A549 (cell line): ENCODE results near the gene SYS1. TPM values are rescaled to one million over a fixed set of nuclear protein-coding genes. Genes with fewer than 3 reads are reported as not detected.

ENCODE experiments used
- ATAC-seq, 2 experiments: fragments of 200-7000 bp in 1 of 2; fragments of >200 bp in 1 of 2; cut with Nextera tagmentation in 1 of 2; cut with Tn5 transposase in 1 of 2; 3 replicates each; pipeline versions ENCODE4 v1.8.0 to v1.9.1; 2018 to 2020; ENCODE audit warnings: mild to moderate bottlenecking in 1 of 2, moderate library complexity in 1 of 2
- CTCF ChIA-PET: fragments of 300-600 bp; sonication (Branson Sonifier 250); formaldehyde crosslinking; extraction: SDS; loops from one replicate; lab custom pipeline; 2021; ENCODE audit warnings: antibody characterized with exemption, inconsistent platforms; lab: Yijun Ruan, JAX
- POLR2A ChIA-PET: fragments of 350-600 bp; formaldehyde crosslinking; extraction: SDS; loops from one replicate; lab custom pipeline; 2021; ENCODE audit warnings: antibody characterized with exemption, inconsistent platforms; lab: Yijun Ruan, JAX
- DNase-seq, 2 experiments: peaks; one replicate each; pipeline versions ENCODE4 v3.0.0 to v3.0.0-alpha.2; 2011 to 2016; ENCODE audit warnings: low read depth in 1 of 2, low spot score in 1 of 2
- FAIRE-seq: peaks from 2 replicates; lab custom pipeline; 2011; peaks lifted over from hg19 to GRCh38; lab: Jason Lieb, UNC
- H3K27ac ChIP-seq, 2 experiments: fragments of >200 bp; sonication (Bioruptor Twin); formaldehyde crosslinking; 3 replicates each; pipeline ENCODE4 v1.5.1; 2016 to 2017
- H3K4me1 ChIP-seq: fragments of >200 bp; sonication (Bioruptor Twin); formaldehyde crosslinking; 3 replicates; pipeline ENCODE4 v1.6.1; 2016
- H3K4me2 ChIP-seq: fragments of >200 bp; sonication (Bioruptor Twin); formaldehyde crosslinking; 3 replicates; pipeline ENCODE4 v1.6.1; 2016
- H3K4me3 ChIP-seq: fragments of >200 bp; sonication (Bioruptor Twin); formaldehyde crosslinking; 3 replicates; pipeline ENCODE4 v1.5.1; 2016
- H3K9me3 ChIP-seq: fragments of >200 bp; sonication (Bioruptor Twin); formaldehyde crosslinking; 3 replicates; pipeline ENCODE4 v1.6.1; 2016
- CBX8 ChIP-seq: fragments of 200-600 bp; sonication (generic); IDR thresholded peaks from 2 replicates; pipeline ENCODE4 v1.6.1; 2016
- CEBPB ChIP-seq, 2 experiments: fragments of >200 bp in 1 of 2; sonication (Bioruptor Twin) in 1 of 2; formaldehyde crosslinking in 1 of 2; IDR thresholded peaks; 2 replicates each; pipeline ENCODE4 v1.6.1; 2012 to 2016
- CHD2 ChIP-seq: fragments of 150-350 bp; IDR thresholded peaks from 2 replicates; pipeline ENCODE4 v1.6.1; 2014; ENCODE audit warnings: low read length; ENCODE audit not compliant: partially characterized antibody
- EHMT2 ChIP-seq: fragments of 200-600 bp; sonication (generic); IDR thresholded peaks from 2 replicates; pipeline ENCODE4 v1.6.1; 2016; ENCODE audit warnings: antibody characterized with exemption, low read depth, mild to moderate bottlenecking, moderate library complexity
- ESRRA ChIP-seq: fragments of 150-350 bp; IDR thresholded peaks from 2 replicates; pipeline ENCODE4 v1.6.1; 2014; ENCODE audit warnings: mild to moderate bottlenecking, low read length, borderline replicate concordance
- HEYL ChIP-seq: fragments of 250-450 bp; sonication (Bioruptor Pico); IDR thresholded peaks from 2 replicates; pipeline ENCODE4 v1.8.0; 2021; ENCODE audit warnings: mild to moderate bottlenecking, moderate library complexity
- HOXA7 ChIP-seq: fragments of 250-450 bp; sonication (Bioruptor Pico); IDR thresholded peaks from 2 replicates; pipeline ENCODE4 v1.5.0; 2020; ENCODE audit warnings: mild to moderate bottlenecking, moderate library complexity
- JUNB ChIP-seq: fragments of >200 bp; sonication (Bioruptor Twin); formaldehyde crosslinking; IDR thresholded peaks from 2 replicates; pipeline ENCODE4 v1.6.1; 2016
- MAFK ChIP-seq: fragments of 450-650 bp; IDR thresholded peaks from 2 replicates; pipeline ENCODE4 v1.6.1; 2014; ENCODE audit not compliant: partially characterized antibody
- NFE2L2 ChIP-seq: fragments of 150-350 bp; conservative IDR thresholded peaks from 2 replicates; pipeline ENCODE4 v1.6.1; 2014; ENCODE audit warnings: low read length
- NPAS2 ChIP-seq: fragments of 250-450 bp; sonication (Bioruptor Pico); IDR thresholded peaks from 2 replicates; pipeline ENCODE4 v1.8.0; 2022; ENCODE audit warnings: mild to moderate bottlenecking, moderate library complexity, borderline replicate concordance
- PHF8 ChIP-seq: fragments of 200-600 bp; sonication (generic); IDR thresholded peaks from 2 replicates; pipeline ENCODE4 v1.6.1; 2016; ENCODE audit warnings: low read depth, mild to moderate bottlenecking, antibody characterized with exemption, moderate library complexity, borderline replicate concordance
- POLR2A ChIP-seq: IDR thresholded peaks from 2 replicates; pipeline ENCODE4 v1.6.1; 2012; ENCODE audit warnings: mild to moderate bottlenecking, low read length
- POLR2AphosphoS2 ChIP-seq: conservative IDR thresholded peaks from 2 replicates; pipeline ENCODE4 v1.6.1; 2012; ENCODE audit warnings: low read length, improper control_type of control experiment, inconsistent platforms
- RAD21 ChIP-seq, 2 experiments: fragments of >200 bp in 1 of 2; sonication (Bioruptor Twin) in 1 of 2; formaldehyde crosslinking in 1 of 2; IDR thresholded peaks in 1 of 2; conservative IDR thresholded peaks in 1 of 2; 2 replicates in 1 of 2; 3 replicates in 1 of 2; pipeline ENCODE4 v1.6.1; 2012 to 2018; ENCODE audit warnings: inconsistent platforms in 1 of 2
- RNF2 ChIP-seq: fragments of 200-600 bp; sonication (generic); IDR thresholded peaks from 2 replicates; pipeline ENCODE4 v1.6.1; 2016; ENCODE audit warnings: low read depth, mild to moderate bottlenecking, antibody characterized with exemption, moderate library complexity, borderline replicate concordance
- SMC3 ChIP-seq: fragments of >200 bp; sonication (Bioruptor Twin); formaldehyde crosslinking; IDR thresholded peaks from 3 replicates; pipeline ENCODE4 v1.6.1; 2018; ENCODE audit warnings: inconsistent platforms
- SREBF2 ChIP-seq: fragments of 450-650 bp; IDR thresholded peaks from 2 replicates; pipeline ENCODE4 v1.6.1; 2014; ENCODE audit warnings: mild to moderate bottlenecking, moderate library complexity
- ZNF302 ChIP-seq: fragments of 250-450 bp; sonication (Bioruptor Pico); IDR thresholded peaks from 2 replicates; pipeline ENCODE4 v1.9.0; 2021; ENCODE audit warnings: inconsistent platforms, mild to moderate bottlenecking, moderate library complexity
- ZSCAN20 ChIP-seq: fragments of 250-450 bp; sonication (Bioruptor Pico); IDR thresholded peaks from 2 replicates; pipeline ENCODE4 v1.8.0; 2022; ENCODE audit warnings: mild to moderate bottlenecking, moderate library complexity
- WGBS: methylation state at CpG from one replicate; pipeline ENCODE4 v1.1.6; 2017; ENCODE audit errors: missing lambda C conversion rate; 5-methylcytosine and 5-hydroxymethylcytosine counted together
- polyA plus RNA-seq, 4 experiments: library from polyadenylated mRNA; depleted of rRNA in 3 of 4; stranded (reverse); fragments of >200 nt; fragmentation: RNase III in 1 of 4; extraction: RNeasy Plus Mini Kit Qiagen cat#74134 plus additional on column Dnase treatment in 1 of 4; gene quantifications; 2 replicates in 3 of 4; 3 replicates in 1 of 4; pipeline ENCODE4 v1.2.3, GENCODE V29; 2011 to 2017
- TF ChIP-seq, protein P1 (sequence below): fragments of 150-350 bp; IDR thresholded peaks from 2 replicates; pipeline ENCODE4 v1.6.1; 2014; ENCODE audit warnings: low read depth, mild to moderate bottlenecking, low read length
- TF ChIP-seq, protein P2 (sequence below): IDR thresholded peaks from 2 replicates; pipeline ENCODE4 v1.6.1; 2012
- TF ChIP-seq, protein P3 (sequence below): IDR thresholded peaks from 2 replicates; pipeline ENCODE4 v1.6.1; 2012; ENCODE audit warnings: low read depth, borderline replicate concordance
- TF ChIP-seq, protein P4 (sequence below): IDR thresholded peaks from 2 replicates; pipeline ENCODE4 v1.6.1; 2012

The SYS1 gene
- polyA plus RNA-seq, 2 of the 4 experiments (the other 2 are of a cell fraction) = 20.2 to 27.6 TPM

DNA sequence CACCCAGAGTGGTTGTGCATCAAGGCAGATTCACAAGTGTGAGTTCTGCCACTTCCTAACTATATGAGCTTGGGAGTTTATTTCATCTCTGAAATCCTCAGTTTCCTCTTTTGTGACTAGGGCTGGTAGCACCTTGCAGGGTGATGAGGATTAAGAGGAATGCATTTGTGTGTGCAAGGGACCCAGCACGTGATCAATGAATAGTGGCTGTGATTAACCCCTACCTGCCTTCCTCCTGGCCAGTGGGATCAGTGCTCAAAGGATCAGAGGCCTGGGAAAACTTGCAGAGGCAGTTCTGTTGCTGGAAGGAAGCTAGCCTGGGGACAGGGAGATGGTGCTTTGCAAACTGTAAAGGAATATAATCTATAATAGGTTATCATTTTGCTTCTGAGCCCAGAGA is 22.0 kb upstream of the SYS1 start (continued):
- TF ChIP-seq, protein P1, sequence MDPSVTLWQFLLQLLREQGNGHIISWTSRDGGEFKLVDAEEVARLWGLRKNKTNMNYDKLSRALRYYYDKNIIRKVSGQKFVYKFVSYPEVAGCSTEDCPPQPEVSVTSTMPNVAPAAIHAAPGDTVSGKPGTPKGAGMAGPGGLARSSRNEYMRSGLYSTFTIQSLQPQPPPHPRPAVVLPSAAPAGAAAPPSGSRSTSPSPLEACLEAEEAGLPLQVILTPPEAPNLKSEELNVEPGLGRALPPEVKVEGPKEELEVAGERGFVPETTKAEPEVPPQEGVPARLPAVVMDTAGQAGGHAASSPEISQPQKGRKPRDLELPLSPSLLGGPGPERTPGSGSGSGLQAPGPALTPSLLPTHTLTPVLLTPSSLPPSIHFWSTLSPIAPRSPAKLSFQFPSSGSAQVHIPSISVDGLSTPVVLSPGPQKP = no peak
- TF ChIP-seq PHF8 (no peak), EHMT2 (no peak), MAFK (no peak), SREBF2 (no peak), CEBPB (IDR thresholded peaks at IDR 0.05) (no peak), HOXA7 (CRISPR knock-in tag) (no peak), JUNB (no peak), CHD2 (no peak)
- TF ChIP-seq, protein P2, sequence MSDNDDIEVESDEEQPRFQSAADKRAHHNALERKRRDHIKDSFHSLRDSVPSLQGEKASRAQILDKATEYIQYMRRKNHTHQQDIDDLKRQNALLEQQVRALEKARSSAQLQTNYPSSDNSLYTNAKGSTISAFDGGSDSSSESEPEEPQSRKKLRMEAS = no peak
- TF ChIP-seq, protein P3, sequence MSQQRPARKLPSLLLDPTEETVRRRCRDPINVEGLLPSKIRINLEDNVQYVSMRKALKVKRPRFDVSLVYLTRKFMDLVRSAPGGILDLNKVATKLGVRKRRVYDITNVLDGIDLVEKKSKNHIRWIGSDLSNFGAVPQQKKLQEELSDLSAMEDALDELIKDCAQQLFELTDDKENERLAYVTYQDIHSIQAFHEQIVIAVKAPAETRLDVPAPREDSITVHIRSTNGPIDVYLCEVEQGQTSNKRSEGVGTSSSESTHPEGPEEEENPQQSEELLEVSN = no peak
- TF ChIP-seq, all 56 proteins: peak for 0

DNA sequence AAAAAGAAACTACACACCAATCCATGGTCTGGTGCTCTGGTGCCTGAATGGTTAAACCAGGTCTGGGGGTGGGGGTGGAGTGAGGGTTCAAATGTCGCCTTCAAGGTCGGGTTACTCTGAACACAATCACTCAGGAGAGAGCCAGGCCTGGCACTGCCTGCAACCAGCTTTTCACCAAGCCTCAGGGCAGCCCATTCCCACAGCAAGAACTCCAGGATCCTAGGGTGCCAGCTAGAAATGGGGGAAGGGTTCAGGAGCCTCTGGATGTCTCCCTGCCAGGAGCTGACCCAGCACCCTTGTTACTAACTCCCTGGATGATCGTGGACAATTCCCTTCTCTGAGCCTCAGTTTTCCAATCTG is 21.4 kb upstream of the SYS1 start:
- no peak for ATAC-seq
- peak overlapping the region; percentile 8; the same call in 2 of the 3 replicates for H3K4me3 ChIP-seq
- no peaks in the 10 kb centered on the region for H3K9me3 ChIP-seq
- DNase-seq = no peak
- no peak for FAIRE-seq
- 28% methylated on average over 3 of the region's 3 CpGs for WGBS
- peaks cover 100% of the 10 kb centered on the region for H3K4me1 ChIP-seq
- peak overlapping the region; percentile 82 to 96 for H3K27ac ChIP-seq
- peak overlapping the region; percentile 98 for H3K4me2 ChIP-seq
- ChIA-PET CTCF (interaction anchor here (0.7 to 8.9 kb wide), 8 partner anchors 11 to 95 kb away, joined by 3 to 82 read pairs (median 6); partner anchors contain the start of gene SYS1), POLR2A (interaction anchor here (0.7 to 1.4 kb wide), 2 partner anchors 74 to 438 kb away, joined by 3 read pairs; partner anchors contain the start of gene PIGT)
- TF ChIP-seq ESRRA (no peak), NPAS2 (CRISPR knock-in tag) (no peak), RAD21 (conservative IDR thresholded peaks at IDR 0.05 in 1 of 2, IDR thresholded peaks at IDR 0.05 in 1 of 2) (no peak), POLR2AphosphoS2 (no peak), CHD2 (no peak), ZNF302 (no peak), NFE2L2 (no peak), EHMT2 (no peak), POLR2A (no peak), RNF2 (no peak), SMC3 (no peak), SREBF2 (no peak), HEYL (CRISPR knock-in tag) (no peak), ZSCAN20 (CRISPR knock-in tag) (no peak), CBX8 (no peak)
- TF ChIP-seq, protein P4, sequence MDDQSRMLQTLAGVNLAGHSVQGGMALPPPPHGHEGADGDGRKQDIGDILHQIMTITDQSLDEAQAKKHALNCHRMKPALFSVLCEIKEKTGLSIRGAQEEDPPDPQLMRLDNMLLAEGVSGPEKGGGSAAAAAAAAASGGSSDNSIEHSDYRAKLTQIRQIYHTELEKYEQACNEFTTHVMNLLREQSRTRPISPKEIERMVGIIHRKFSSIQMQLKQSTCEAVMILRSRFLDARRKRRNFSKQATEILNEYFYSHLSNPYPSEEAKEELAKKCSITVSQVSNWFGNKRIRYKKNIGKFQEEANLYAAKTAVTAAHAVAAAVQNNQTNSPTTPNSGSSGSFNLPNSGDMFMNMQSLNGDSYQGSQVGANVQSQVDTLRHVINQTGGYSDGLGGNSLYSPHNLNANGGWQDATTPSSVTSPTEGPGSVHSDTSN = no peak
- TF ChIP-seq, protein P2 = no peak
